Neural progenitor cell (in vitro differentiated cells): ENCODE results near the gene CCDC51. TPM values are rescaled to one million over a fixed set of nuclear protein-coding genes. Genes with fewer than 3 reads are reported as not detected.

ENCODE experiments used
- DNase-seq: peaks from one replicate; pipeline ENCODE4 v3.0.0-alpha.2; 2016; ENCODE audit warnings: low spot score
- H2AFZ ChIP-seq: fragments of 200-600 bp; sonication (generic); replicated peaks from 2 replicates; pipeline ENCODE4 v1.6.1; 2016; ENCODE audit warnings: antibody characterized with exemption
- H3F3A ChIP-seq: fragments of 200-600 bp; sonication (generic); 2 replicates; pipeline ENCODE4 v1.6.1; 2016; ENCODE audit warnings: antibody characterized with exemption, low read depth
- H3K27ac ChIP-seq: fragments of 200-600 bp; sonication (generic); 2 replicates; pipeline ENCODE4 v1.5.1; 2016; ENCODE audit warnings: mild to moderate bottlenecking
- H3K27me3 ChIP-seq: fragments of 200-600 bp; sonication (generic); 2 replicates; pipeline ENCODE4 v1.6.1; 2016; ENCODE audit warnings: mild to moderate bottlenecking, moderate library complexity
- H3K36me3 ChIP-seq: fragments of 200-600 bp; sonication (generic); 2 replicates; pipeline ENCODE4 v1.5.1; 2016
- H3K4me1 ChIP-seq: fragments of 200-600 bp; sonication (generic); 2 replicates; pipeline ENCODE4 v1.6.1; 2016; ENCODE audit warnings: mixed run types
- H3K4me2 ChIP-seq: fragments of 200-600 bp; sonication (generic); 2 replicates; pipeline ENCODE4 v1.6.1; 2016
- H3K4me3 ChIP-seq: fragments of 200-600 bp; sonication (generic); 2 replicates; pipeline ENCODE4 v1.5.1; 2016
- H3K79me2 ChIP-seq: fragments of 200-600 bp; sonication (generic); 2 replicates; pipeline ENCODE4 v1.6.1; 2016; ENCODE audit warnings: low read depth
- H3K9ac ChIP-seq: fragments of 200-600 bp; sonication (generic); 2 replicates; pipeline ENCODE4 v1.6.1; 2016
- H3K9me3 ChIP-seq: fragments of 200-600 bp; sonication (generic); 2 replicates; pipeline ENCODE4 v1.5.1; 2016; ENCODE audit warnings: low read depth
- H4K20me1 ChIP-seq: fragments of 200-600 bp; sonication (generic); 2 replicates; pipeline ENCODE4 v1.6.1; 2016; ENCODE audit warnings: low read depth
- H3K27ac Mint-ChIP-seq: 3 replicates; pipeline ENCODE4 v1.8.0; 2021; ENCODE audit warnings: mixed read lengths
- H3K27me3 Mint-ChIP-seq: 2 replicates; pipeline ENCODE4 v1.8.0; 2022; ENCODE audit warnings: low read depth, mild to moderate bottlenecking, inconsistent platforms, moderate library complexity, mixed read lengths; ENCODE audit not compliant: insufficient read depth
- H3K36me3 Mint-ChIP-seq: 3 replicates; pipeline ENCODE4 v1.8.0; 2021; ENCODE audit warnings: mixed read lengths
- H3K4me1 Mint-ChIP-seq: 3 replicates; pipeline ENCODE4 v1.8.0; 2021; ENCODE audit warnings: mixed read lengths
- H3K4me3 Mint-ChIP-seq: 3 replicates; pipeline ENCODE4 v1.8.0; 2021; ENCODE audit warnings: mild to moderate bottlenecking, moderate library complexity, mixed read lengths
- H3K9me3 Mint-ChIP-seq: 3 replicates; pipeline ENCODE4 v1.8.0; 2020; ENCODE audit warnings: mixed read lengths
- CTCF ChIP-seq: fragments of 200-600 bp; sonication (generic); IDR thresholded peaks from 2 replicates; pipeline ENCODE4 v1.5.1; 2017; ENCODE audit warnings: antibody characterized with exemption, mild to moderate bottlenecking
- EZH2 ChIP-seq: fragments of 200-600 bp; sonication (generic); IDR thresholded peaks from 2 replicates; pipeline ENCODE4 v1.6.1; 2017; ENCODE audit warnings: antibody characterized with exemption, mild to moderate bottlenecking, moderate library complexity
- EZH2phosphoT487 ChIP-seq: fragments of 200-600 bp; sonication (generic); IDR thresholded peaks from 2 replicates; pipeline ENCODE4 v1.6.1; 2017; ENCODE audit warnings: antibody characterized with exemption
- total RNA-seq: library from RNA; depleted of rRNA; stranded (reverse); fragments of >200 nt; gene quantifications from 2 replicates; pipeline ENCODE4 v1.2.3, GENCODE V29; 2015; ENCODE audit warnings: low replicate concordance

The CCDC51 gene
- total RNA-seq, 1 donor from 2014 or later, result 13.9 TPM

GRCh38 chr3:48398701-48399386 is 41.1 kb downstream of the CCDC51 start:
- no peaks in the 10 kb centered on the region for H3K79me2 ChIP-seq
- Mint-ChIP-seq H3K27me3 (peaks cover 6% of the 10 kb centered on the region), H3K4me3 (no peak overlapping the region), H3K27ac (no peak overlapping the region), H3K4me1 (no peaks in the 10 kb centered on the region), H3K36me3 (peaks cover 13% of the 10 kb centered on the region), H3K9me3 (no peaks in the 10 kb centered on the region)
- no peaks in the 10 kb centered on the region for H3K27me3 ChIP-seq
- H3K9ac ChIP-seq, result no peak overlapping the region
- H3K4me1 ChIP-seq, result no peaks in the 10 kb centered on the region
- H2AFZ ChIP-seq, result no peak overlapping the region
- TF ChIP-seq EZH2phosphoT487, result no peak
- no peak for TF ChIP-seq CTCF
- no peak for TF ChIP-seq EZH2
- no peak overlapping the region for H3K27ac ChIP-seq
- no peaks in the 10 kb centered on the region for H3K9me3 ChIP-seq
- DNase-seq, result no peak
- H3K4me3 ChIP-seq, result no peak overlapping the region
- peaks cover 25% of the 10 kb centered on the region for H3F3A ChIP-seq
- H4K20me1 ChIP-seq, result peaks cover 4% of the 10 kb centered on the region
- H3K36me3 ChIP-seq, result no peaks in the 10 kb centered on the region
- H3K4me2 ChIP-seq, result no peak overlapping the region

- H4K20me1 ChIP-seq, result peaks cover 4% of the 10 kb centered on the region
- H3K36me3 Mint-ChIP-seq, result peaks cover 5% of the 10 kb centered on the region
- no peak overlapping the region for H3K4me2 ChIP-seq
- TF ChIP-seq CTCF, result no peak
- DNase-seq, result no peak
- no peaks in the 10 kb centered on the region for H3K9me3 Mint-ChIP-seq
- H3K4me1 Mint-ChIP-seq, result no peaks in the 10 kb centered on the region
- no peak overlapping the region for H3K4me3 ChIP-seq
- no peak overlapping the region for H2AFZ ChIP-seq
- H3K9me3 ChIP-seq, result no peaks in the 10 kb centered on the region
- no peaks in the 10 kb centered on the region for H3K4me1 ChIP-seq
- H3K4me3 Mint-ChIP-seq, result no peak overlapping the region
- H3K27me3 Mint-ChIP-seq, result peaks cover 8% of the 10 kb centered on the region
- H3K36me3 ChIP-seq, result no peaks in the 10 kb centered on the region
- no peak overlapping the region for H3K27ac Mint-ChIP-seq
- no peak overlapping the region for H3K9ac ChIP-seq
- no peaks in the 10 kb centered on the region for H3K79me2 ChIP-seq
- no peaks in the 10 kb centered on the region for H3K27me3 ChIP-seq
- peaks cover 25% of the 10 kb centered on the region for H3F3A ChIP-seq
- H3K27ac ChIP-seq, result no peak overlapping the region
Observed at GRCh38 chr3:48397767-48398681, 41.9 kb downstream of the CCDC51 start.

- Histone ChIP-seq H3K4me1 (no peaks in the 10 kb centered on the region), H3K4me3 (no peak overlapping the region), H3K79me2 (no peaks in the 10 kb centered on the region), H3K27ac (no peak overlapping the region), H3K27me3 (no peaks in the 10 kb centered on the region), H2AFZ (no peak overlapping the region), H3K4me2 (no peak overlapping the region), H3K9ac (no peak overlapping the region), H3F3A (peaks cover 6% of the 10 kb centered on the region), H4K20me1 (peaks cover 3% of the 10 kb centered on the region), H3K9me3 (no peaks in the 10 kb centered on the region), H3K36me3 (no peaks in the 10 kb centered on the region)
- Mint-ChIP-seq H3K9me3 (peaks cover 8% of the 10 kb centered on the region), H3K27ac (no peak overlapping the region), H3K27me3 (peaks cover 6% of the 10 kb centered on the region), H3K4me1 (no peaks in the 10 kb centered on the region), H3K36me3 (peaks cover 4% of the 10 kb centered on the region), H3K4me3 (no peak overlapping the region)
- DNase-seq, result no peak
- TF ChIP-seq CTCF, result no peak
- no peak for TF ChIP-seq EZH2phosphoT487
Observed at GRCh38 chr3:48395714-48396113, 44.2 kb downstream of the CCDC51 start.
